Sigmoid colon (tissue), 7 donors: ENCODE results near the gene EXOC5. TPM values are rescaled to one million over a fixed set of nuclear protein-coding genes. Genes with fewer than 3 reads are reported as not detected.

Experiments
- DNase-seq: peaks from one replicate; pipeline ENCODE4 v3.0.0-alpha.2; 2019
- H3K27ac ChIP-seq, 4 donors: fragments of 200-600 bp; sonication (generic); one replicate each; pipeline ENCODE4 v1.5.1; 2016 to 2019; ENCODE audit warnings: mild to moderate bottlenecking in 1 of 4
- H3K27me3 ChIP-seq, 3 donors: fragments of 200-600 bp; sonication (generic); one replicate each; pipeline ENCODE4 v1.5.1; 2019; ENCODE audit warnings: mild to moderate bottlenecking in 1 of 3
- H3K36me3 ChIP-seq, 4 donors: fragments of 200-600 bp; sonication (generic); one replicate each; pipeline ENCODE4 v1.5.1; 2016 to 2019
- H3K4me1 ChIP-seq, 4 donors: fragments of 200-600 bp; sonication (generic); one replicate each; pipeline ENCODE4 v1.5.1; 2017 to 2019
- H3K4me3 ChIP-seq, 4 donors: fragments of 200-600 bp; sonication (generic); one replicate each; pipeline ENCODE4 v1.5.1; 2017 to 2019; ENCODE audit warnings: mild to moderate bottlenecking in 2 of 4, moderate library complexity in 1 of 4
- H3K9me3 ChIP-seq, 4 donors: fragments of 200-600 bp in 3 of 4; sonication (generic) in 3 of 4; one replicate each; pipeline versions ENCODE4 v1.5.1 to v1.6.1; 2013 to 2019
- EP300 ChIP-seq, 4 donors: sonication (generic); formaldehyde crosslinking; IDR thresholded peaks; one replicate each; pipeline ENCODE4 v1.6.1; 2017; ENCODE audit warnings: antibody characterized with exemption in 4 of 4
- POLR2A ChIP-seq, 2 donors: fragments of 450-650 bp; IDR thresholded peaks; one replicate each; pipeline ENCODE4 v1.6.1; 2016; ENCODE audit warnings: antibody characterized with exemption in 2 of 2, mild to moderate bottlenecking in 2 of 2, moderate library complexity in 2 of 2
- POLR2AphosphoS5 ChIP-seq, 4 donors: sonication (generic); formaldehyde crosslinking; IDR thresholded peaks; one replicate each; pipeline ENCODE4 v1.6.1; 2017; ENCODE audit warnings: antibody characterized with exemption in 4 of 4
- WGBS, 2 donors: extraction: QIAGEN DNeasy Blood & Tissue Kit; methylation state at CpG; one replicate each; pipeline ENCODE4 v1.1.7; 2013; 5-methylcytosine and 5-hydroxymethylcytosine counted together
- intact Hi-C: fragments of 100-400 bp; cut with DNase I; formaldehyde crosslinking; loops from one replicate; pipeline ENCODE4 v1.15.1; 2023
- polyA plus RNA-seq, 3 donors: library from polyadenylated mRNA; stranded (reverse); fragments of 200-250 nt; gene quantifications; one replicate each; pipeline ENCODE4 v1.2.3, GENCODE V29; 2013
- total RNA-seq, 4 donors: library from RNA; depleted of rRNA; stranded (reverse); fragments of >200 nt; gene quantifications; one replicate each; pipeline ENCODE4 v1.1.0, GENCODE V29; 2016
- TF ChIP-seq, protein P1 (sequence below), 4 experiments: fragments of 450-650 bp in 3 of 4; fragments of 200-600 bp in 1 of 4; IDR thresholded peaks; one replicate each; pipeline ENCODE4 v1.5.1; 2016 to 2019; ENCODE audit warnings: antibody characterized with exemption in 4 of 4, mild to moderate bottlenecking in 3 of 4, moderate library complexity in 2 of 4
- donor health status: healthy with polysubstance abuse.
- donor health status: Bipolar disorder and iron deficiency.
- donor health status: healthy.

Gene EXOC5
- total and polyA plus RNA-seq, 7 donors = 10.2 to 61.4 (median 48.2) TPM

DNA sequence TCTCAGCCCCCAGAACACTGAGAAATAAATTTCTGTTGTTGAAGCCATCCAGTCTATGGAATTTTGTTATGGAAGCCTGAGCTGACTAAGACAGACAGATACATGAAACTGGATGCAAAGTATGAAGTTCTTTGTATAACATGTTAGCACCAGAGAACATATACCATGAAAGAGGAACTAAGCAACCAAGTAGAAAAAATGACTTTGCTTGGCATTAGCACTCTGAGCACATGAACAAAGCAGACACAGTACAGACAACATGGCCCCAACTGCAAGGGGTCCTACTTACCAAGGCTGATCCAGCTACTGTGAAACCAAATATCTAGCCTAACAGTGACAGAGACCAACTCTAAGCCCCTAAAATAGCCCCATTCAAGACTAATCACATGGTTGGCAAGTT, 13.8 kb downstream of the EXOC5 start:
- DNase-seq = no peak
- Histone ChIP-seq H3K27ac (no peak overlapping the region), H3K27me3 (no peaks in the 10 kb centered on the region), H3K4me3 (no peak overlapping the region), H3K36me3 (no peaks in the 10 kb centered on the region), H3K4me1 (peaks cover 0 to 4% (median 0%) of the 10 kb centered on the region in 4 donors), H3K9me3 (no peaks in the 10 kb centered on the region)
- TF ChIP-seq POLR2AphosphoS5 (IDR thresholded peaks at IDR 0.05) (no peak), EP300 (IDR thresholded peaks at IDR 0.05) (no peak), POLR2A (IDR thresholded peaks at IDR 0.05) (no peak)
- TF ChIP-seq, protein P1, sequence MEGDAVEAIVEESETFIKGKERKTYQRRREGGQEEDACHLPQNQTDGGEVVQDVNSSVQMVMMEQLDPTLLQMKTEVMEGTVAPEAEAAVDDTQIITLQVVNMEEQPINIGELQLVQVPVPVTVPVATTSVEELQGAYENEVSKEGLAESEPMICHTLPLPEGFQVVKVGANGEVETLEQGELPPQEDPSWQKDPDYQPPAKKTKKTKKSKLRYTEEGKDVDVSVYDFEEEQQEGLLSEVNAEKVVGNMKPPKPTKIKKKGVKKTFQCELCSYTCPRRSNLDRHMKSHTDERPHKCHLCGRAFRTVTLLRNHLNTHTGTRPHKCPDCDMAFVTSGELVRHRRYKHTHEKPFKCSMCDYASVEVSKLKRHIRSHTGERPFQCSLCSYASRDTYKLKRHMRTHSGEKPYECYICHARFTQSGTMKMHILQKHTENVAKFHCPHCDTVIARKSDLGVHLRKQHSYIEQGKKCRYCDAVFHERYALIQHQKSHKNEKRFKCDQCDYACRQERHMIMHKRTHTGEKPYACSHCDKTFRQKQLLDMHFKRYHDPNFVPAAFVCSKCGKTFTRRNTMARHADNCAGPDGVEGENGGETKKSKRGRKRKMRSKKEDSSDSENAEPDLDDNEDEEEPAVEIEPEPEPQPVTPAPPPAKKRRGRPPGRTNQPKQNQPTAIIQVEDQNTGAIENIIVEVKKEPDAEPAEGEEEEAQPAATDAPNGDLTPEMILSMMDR (IDR thresholded peaks at IDR 0.05) = no peak
- intact Hi-C loops = no loop called here

DNA sequence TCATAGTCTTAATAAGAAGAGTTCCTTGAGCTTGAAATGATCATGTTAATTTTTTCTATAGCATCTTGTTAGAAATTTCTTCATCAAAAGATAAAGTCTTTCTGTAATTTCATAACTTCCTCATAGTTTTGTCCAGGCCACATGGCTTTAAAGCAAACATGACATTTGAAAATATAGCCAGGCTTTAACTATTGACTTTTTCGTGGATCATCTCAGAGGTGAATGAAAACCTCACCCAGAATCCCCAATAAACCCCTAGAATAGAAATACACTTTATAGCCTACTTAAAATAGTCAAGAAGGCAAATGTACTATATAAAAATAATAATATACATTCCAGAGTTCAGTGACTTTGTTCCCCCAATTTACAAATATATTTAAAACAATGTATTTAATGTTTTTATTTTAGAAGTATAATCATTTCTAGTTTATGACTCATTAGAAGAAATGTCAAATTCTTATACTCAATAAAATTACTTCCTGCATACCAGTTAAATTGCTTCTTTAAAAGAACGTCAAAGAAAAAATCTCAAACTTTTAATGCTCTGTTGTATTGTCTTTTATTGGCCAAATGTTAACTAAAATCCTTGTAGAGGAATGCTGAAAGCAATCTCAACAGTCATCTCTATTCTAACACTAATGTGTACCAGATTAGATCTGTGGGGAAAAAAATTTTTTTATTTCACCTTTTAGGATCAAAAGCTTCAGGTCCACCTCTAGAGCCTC, 21.6 kb downstream of the EXOC5 start:
- 50 to 64% methylated on average over 2 of the region's 2 CpGs for WGBS, 2 donors
- H3K4me3 ChIP-seq = no peak overlapping the region
- H3K36me3 ChIP-seq = peaks cover 0 to 10% (median 0%) of the 10 kb centered on the region in 4 donors
- DNase-seq = no peak
- no peaks in the 10 kb centered on the region for H3K9me3 ChIP-seq
- peaks cover 0 to 17% (median 1%) of the 10 kb centered on the region in 4 donors for H3K4me1 ChIP-seq
- H3K27ac ChIP-seq = no peak overlapping the region
- TF ChIP-seq EP300 (IDR thresholded peaks at IDR 0.05) = no peak
- TF ChIP-seq, protein P1 (IDR thresholded peaks at IDR 0.05) = no peak
- TF ChIP-seq POLR2A (IDR thresholded peaks at IDR 0.05) = no peak
- TF ChIP-seq POLR2AphosphoS5 (IDR thresholded peaks at IDR 0.05) = no peak
- intact Hi-C loops = no loop called here
- H3K27me3 ChIP-seq = no peaks in the 10 kb centered on the region

DNA sequence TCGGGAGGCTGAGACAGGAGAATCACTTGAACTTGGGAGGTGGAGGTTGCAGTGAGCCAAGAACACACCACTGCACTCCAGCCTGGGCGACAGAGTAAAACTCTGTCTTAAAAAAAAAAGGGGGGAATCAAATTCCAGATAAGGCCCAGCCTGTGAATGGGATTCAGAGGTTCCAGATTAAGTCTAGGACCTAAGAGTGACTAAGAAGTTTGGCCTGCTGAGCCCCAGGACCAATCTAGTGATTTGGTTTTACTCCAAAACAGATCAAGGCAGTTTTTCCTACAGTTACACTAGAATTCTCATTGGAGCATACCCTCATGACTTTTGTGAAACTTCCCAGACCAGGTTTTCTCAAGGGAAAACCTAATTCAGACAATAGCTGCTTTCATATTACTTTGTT, 22.8 kb downstream of the EXOC5 start:
- intact Hi-C loops = no loop called here
- H3K4me1 ChIP-seq = peaks cover 0 to 16% (median 1%) of the 10 kb centered on the region in 4 donors
- H3K9me3 ChIP-seq = no peaks in the 10 kb centered on the region
- TF ChIP-seq, protein P1 (IDR thresholded peaks at IDR 0.05) = no peak
- TF ChIP-seq EP300 (IDR thresholded peaks at IDR 0.05) (no peak), POLR2A (IDR thresholded peaks at IDR 0.05) (no peak), POLR2AphosphoS5 (IDR thresholded peaks at IDR 0.05) (no peak)
- H3K36me3 ChIP-seq = peaks cover 0 to 11% (median 0%) of the 10 kb centered on the region in 4 donors
- H3K27ac ChIP-seq = no peak overlapping the region
- no peaks in the 10 kb centered on the region for H3K27me3 ChIP-seq
- no peak for DNase-seq
- 94 to 95% methylated on average over 2 of the region's 2 CpGs for WGBS, 2 donors
- no peak overlapping the region for H3K4me3 ChIP-seq

DNA sequence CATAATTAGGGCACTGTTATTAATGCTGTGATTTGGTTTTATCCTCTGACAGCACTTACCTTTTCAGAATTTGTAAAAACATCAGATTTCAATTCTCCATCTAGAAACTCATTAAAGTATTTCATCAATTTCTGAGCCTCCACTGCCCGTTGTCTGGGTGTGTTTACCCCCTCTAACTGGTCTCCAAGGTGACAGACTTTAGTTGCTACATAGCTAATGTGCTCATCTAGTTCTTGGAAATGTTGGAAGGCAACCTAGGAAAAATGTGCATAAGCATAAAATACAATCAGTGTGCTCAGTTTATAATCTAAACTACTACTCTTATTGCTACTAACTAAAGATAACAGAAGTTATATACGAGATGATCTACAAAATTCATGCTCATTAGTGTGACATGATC, 24.6 kb downstream of the EXOC5 start:
- peaks cover 0 to 13% (median 1%) of the 10 kb centered on the region in 4 donors for H3K4me1 ChIP-seq
- TF ChIP-seq POLR2A (IDR thresholded peaks at IDR 0.05) (no peak), POLR2AphosphoS5 (IDR thresholded peaks at IDR 0.05) (no peak), EP300 (IDR thresholded peaks at IDR 0.05) (no peak)
- TF ChIP-seq, protein P1 (IDR thresholded peaks at IDR 0.05) = no peak
- no peak overlapping the region for H3K4me3 ChIP-seq
- intact Hi-C loops = no loop called here
- no peak overlapping the region for H3K27ac ChIP-seq
- H3K36me3 ChIP-seq = peaks cover 0 to 24% (median 0%) of the 10 kb centered on the region in 4 donors
- no peaks in the 10 kb centered on the region for H3K27me3 ChIP-seq
- no peaks in the 10 kb centered on the region for H3K9me3 ChIP-seq
- 65 to 73% methylated on average over 2 of the region's 2 CpGs for WGBS, 2 donors
- DNase-seq = no peak
